ENCODE data around the gene EIF4G3.
"Not testable (repeated sequence)": the region's sequence is repeated elsewhere in the genome, so short reads cannot be mapped to it uniquely, and the experiment has no call there.

EIF4G3 gene, protein sequence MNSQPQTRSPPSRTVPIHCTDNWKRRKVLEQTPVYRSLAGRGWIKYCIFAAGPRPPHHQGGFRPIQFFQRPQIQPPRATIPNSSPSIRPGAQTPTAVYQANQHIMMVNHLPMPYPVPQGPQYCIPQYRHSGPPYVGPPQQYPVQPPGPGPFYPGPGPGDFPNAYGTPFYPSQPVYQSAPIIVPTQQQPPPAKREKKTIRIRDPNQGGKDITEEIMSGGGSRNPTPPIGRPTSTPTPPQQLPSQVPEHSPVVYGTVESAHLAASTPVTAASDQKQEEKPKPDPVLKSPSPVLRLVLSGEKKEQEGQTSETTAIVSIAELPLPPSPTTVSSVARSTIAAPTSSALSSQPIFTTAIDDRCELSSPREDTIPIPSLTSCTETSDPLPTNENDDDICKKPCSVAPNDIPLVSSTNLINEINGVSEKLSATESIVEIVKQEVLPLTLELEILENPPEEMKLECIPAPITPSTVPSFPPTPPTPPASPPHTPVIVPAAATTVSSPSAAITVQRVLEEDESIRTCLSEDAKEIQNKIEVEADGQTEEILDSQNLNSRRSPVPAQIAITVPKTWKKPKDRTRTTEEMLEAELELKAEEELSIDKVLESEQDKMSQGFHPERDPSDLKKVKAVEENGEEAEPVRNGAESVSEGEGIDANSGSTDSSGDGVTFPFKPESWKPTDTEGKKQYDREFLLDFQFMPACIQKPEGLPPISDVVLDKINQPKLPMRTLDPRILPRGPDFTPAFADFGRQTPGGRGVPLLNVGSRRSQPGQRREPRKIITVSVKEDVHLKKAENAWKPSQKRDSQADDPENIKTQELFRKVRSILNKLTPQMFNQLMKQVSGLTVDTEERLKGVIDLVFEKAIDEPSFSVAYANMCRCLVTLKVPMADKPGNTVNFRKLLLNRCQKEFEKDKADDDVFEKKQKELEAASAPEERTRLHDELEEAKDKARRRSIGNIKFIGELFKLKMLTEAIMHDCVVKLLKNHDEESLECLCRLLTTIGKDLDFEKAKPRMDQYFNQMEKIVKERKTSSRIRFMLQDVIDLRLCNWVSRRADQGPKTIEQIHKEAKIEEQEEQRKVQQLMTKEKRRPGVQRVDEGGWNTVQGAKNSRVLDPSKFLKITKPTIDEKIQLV (N-terminal part only)

GRCh38 chr1:21176586-21177555 is at the start of gene EIF4G3:
EIF4G3 (minus strand) TSS chr1:21176897; CDS start chr1:21002742, 174,155 bp downstream.
- DNase-seq (ENCODE audit: low read depth in 1 of 2, low spot score in 1 of 2), result peak; percentile 97 to 100

GRCh38 chr1:21225065-21225464 is 48.4 kb upstream of the EIF4G3 start:
- DNase-seq (ENCODE audit: low read depth in 1 of 2, low spot score in 1 of 2), result no peak

DNA sequence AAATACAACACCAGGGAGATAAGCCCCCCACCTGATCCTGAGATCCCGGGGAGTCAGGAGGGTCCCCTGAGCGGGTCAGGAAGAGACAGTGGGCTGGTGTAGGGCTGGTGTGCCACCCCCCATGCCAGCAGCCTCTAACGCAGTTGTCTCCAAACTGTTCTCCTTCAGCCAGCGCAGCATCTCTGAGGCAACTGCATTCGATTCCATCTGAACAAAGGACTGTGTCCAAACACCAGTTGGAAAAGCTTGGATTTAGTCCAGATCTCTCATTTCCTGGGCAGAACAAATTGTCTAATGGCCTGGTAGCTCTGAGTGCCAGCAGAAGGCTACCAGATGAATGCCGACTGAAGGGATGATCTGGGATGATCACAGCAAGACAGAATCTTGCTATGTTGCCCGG is 44.1 kb upstream of the EIF4G3 start:
- no peak for DNase-seq (ENCODE audit: low read depth in 1 of 2, low spot score in 1 of 2)

GRCh38 chr1:21219674-21220073 is 43.0 kb upstream of the EIF4G3 start:
- DNase-seq (ENCODE audit: low read depth in 1 of 2, low spot score in 1 of 2), result no peak

- DNase-seq (ENCODE audit: low read depth in 1 of 2, low spot score in 1 of 2), result no peak
Observed at GRCh38 chr1:21217812-21218596, 41.3 kb upstream of the EIF4G3 start.

- peak; percentile 33 to 42 for DNase-seq (ENCODE audit: low read depth in 1 of 2, low spot score in 1 of 2)
Observed at GRCh38 chr1:21216835-21217811, 40.4 kb upstream of the EIF4G3 start.

GRCh38 chr1:21212126-21212525 is 35.4 kb upstream of the EIF4G3 start:
- DNase-seq (ENCODE audit: low read depth in 1 of 2, low spot score in 1 of 2), result no peak

DNA sequence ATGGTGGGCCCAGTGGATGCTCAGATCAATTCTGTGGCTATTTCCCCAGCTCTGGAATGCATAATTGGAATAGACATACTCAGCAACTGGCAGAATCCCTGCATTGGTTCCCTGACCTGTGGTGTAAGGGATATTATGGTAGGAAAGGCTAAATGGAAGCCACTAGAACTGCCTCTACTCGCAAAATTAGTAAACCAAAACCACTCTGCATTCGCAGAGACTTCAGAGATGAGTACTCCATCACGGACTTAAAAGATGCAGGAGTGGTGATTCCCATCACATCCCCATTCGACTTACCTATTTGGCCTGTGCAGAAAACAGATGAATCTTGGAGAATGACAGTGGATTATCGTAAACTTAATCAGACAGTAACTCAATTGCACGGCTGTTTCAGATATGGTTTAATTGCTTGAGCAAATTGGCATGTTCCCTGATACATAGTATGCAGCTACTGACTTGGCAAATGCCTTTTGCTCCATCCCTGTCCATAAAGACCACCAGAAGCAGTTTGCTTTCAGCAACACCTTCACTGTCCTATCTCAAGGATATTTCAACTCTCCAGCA is 31.5 kb upstream of the EIF4G3 start:
- DNase-seq (ENCODE audit: low read depth in 1 of 2, low spot score in 1 of 2), result not testable (repeated sequence)

- DNase-seq (ENCODE audit: low read depth in 1 of 2, low spot score in 1 of 2), result no peak
Observed at GRCh38 chr1:21206117-21206516, 29.4 kb upstream of the EIF4G3 start.

DNA sequence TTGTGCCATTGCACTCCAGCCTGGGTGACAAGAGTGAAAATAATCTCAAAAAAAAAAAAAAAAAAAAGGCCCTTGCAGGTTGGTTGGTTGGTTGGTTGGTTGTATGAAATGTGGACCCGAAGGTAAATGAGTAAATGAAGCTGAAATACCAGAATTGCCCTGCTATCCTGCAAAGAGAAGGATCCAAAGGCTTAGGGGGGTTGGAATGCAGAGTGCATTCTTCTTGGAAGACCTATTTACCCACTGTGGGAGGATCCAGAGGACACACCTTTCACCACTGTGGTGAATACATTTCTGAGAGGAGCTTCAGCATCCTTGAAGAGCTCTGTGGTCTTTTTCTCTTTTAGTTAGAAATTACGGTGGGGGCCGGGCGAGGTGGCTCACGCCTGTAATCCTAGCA is 28.7 kb upstream of the EIF4G3 start:
- DNase-seq (ENCODE audit: low read depth in 1 of 2, low spot score in 1 of 2), result no peak

DNA sequence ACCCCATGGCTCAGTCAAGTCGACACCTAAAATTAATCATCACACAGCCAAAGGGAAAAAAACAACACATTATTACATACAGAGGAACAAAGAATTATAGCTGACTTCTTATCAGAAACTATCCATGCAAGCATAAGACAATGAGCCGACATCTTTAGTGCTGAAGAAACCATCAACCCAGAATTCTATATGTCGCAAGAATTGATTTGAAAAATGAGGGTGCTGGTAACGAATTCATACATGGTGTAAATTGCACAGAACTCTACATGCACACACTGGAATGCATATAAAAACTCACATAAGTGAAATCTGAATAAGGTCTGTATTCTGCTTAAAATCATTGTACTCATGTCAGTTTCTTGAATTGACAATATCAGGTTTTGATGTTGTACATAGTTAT is 25.0 kb upstream of the EIF4G3 start:
- DNase-seq (ENCODE audit: low read depth in 1 of 2, low spot score in 1 of 2), result no peak

DNA sequence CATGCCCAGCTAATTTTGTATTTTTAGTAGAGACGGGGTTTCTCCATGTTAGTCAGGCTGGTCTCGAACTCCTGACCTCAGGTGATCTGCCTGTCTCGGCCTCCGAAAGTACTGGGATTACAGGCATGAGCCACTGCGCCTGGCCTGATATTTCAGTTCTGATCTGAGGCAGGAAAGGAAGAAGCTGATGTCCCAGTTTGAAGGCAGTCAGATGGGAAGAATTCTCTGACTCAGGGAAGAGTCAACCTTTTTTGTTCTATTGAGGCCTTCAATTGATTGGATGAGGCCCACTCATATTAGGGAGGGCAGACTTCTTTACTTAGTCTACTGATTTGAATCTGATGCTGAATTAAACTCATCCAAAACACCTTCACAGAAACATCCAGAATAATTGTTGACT is 24.5 kb upstream of the EIF4G3 start:
- not testable (repeated sequence) for DNase-seq (ENCODE audit: low read depth in 1 of 2, low spot score in 1 of 2)

GRCh38 chr1:21200767-21201166 is 24.1 kb upstream of the EIF4G3 start:
- no peak for DNase-seq (ENCODE audit: low read depth in 1 of 2, low spot score in 1 of 2)

GRCh38 chr1:21198929-21199328 is 22.2 kb upstream of the EIF4G3 start:
- DNase-seq (ENCODE audit: low read depth in 1 of 2, low spot score in 1 of 2), result no peak

- DNase-seq (ENCODE audit: low read depth in 1 of 2, low spot score in 1 of 2), result no peak
Observed at GRCh38 chr1:21192871-21193270, 16.2 kb upstream of the EIF4G3 start.

- no peak for DNase-seq (ENCODE audit: low read depth in 1 of 2, low spot score in 1 of 2)
Observed at GRCh38 chr1:21192284-21192683, 15.6 kb upstream of the EIF4G3 start.

GRCh38 chr1:21190771-21191170 is 14.1 kb upstream of the EIF4G3 start:
- not testable (repeated sequence) for DNase-seq (ENCODE audit: low read depth in 1 of 2, low spot score in 1 of 2)

GRCh38 chr1:21189906-21190500 is 13.3 kb upstream of the EIF4G3 start:
- no peak for DNase-seq (ENCODE audit: low read depth in 1 of 2, low spot score in 1 of 2)
